Measurements from ENCODE around the gene PLLP. TPM values are rescaled to one million over a fixed set of nuclear protein-coding genes. Genes with fewer than 3 reads are reported as not detected.

Gene PLLP
- total and polyA plus RNA-seq, 2 experiments from 2014 or later = 1.3 to 6.1 TPM

- no peak for TF ChIP-seq ZNF462 (CRISPR knock-in tag; IDR thresholded peaks at IDR 0.05)
- no peak for TF ChIP-seq EZH2phosphoT487 (IDR thresholded peaks at IDR 0.05; ENCODE audit: unreplicated experiment)
- TF ChIP-seq ETS1 (IDR thresholded peaks at IDR 0.05) = no peak
- TF ChIP-seq NANOG (IDR thresholded peaks at IDR 0.05; ENCODE audit: borderline replicate concordance) = no peak
- TF ChIP-seq EZH2 (IDR thresholded peaks at IDR 0.05; ENCODE audit: low read depth, unreplicated experiment) = no peak
- no peak for TF ChIP-seq POLR2AphosphoS5 (IDR thresholded peaks at IDR 0.05; ENCODE audit: low read depth)
Observed at GRCh38 chr16:57314161-57314785, 29.8 kb upstream of the PLLP start (continued).

- Histone ChIP-seq H3K27ac (ENCODE audit: low read depth) (no peak overlapping the region), H3F3A (replicated peaks; ENCODE audit: low read depth) (no peaks in the 10 kb centered on the region), H3K4me1 (ENCODE audit: insufficient read depth) (peaks cover 18% of the 10 kb centered on the region), H4K20me1 (replicated peaks; ENCODE audit: insufficient read depth) (no peaks in the 10 kb centered on the region), H3K9me2 (ENCODE audit: insufficient read depth) (no peaks in the 10 kb centered on the region), H3K79me2 (replicated peaks; ENCODE audit: insufficient read depth) (no peaks in the 10 kb centered on the region), H2AFZ (no peak overlapping the region), H3K27me3 (ENCODE audit: insufficient read depth) (no peaks in the 10 kb centered on the region), H3K36me3 (ENCODE audit: insufficient read depth) (no peaks in the 10 kb centered on the region), H3K4me2 (no peak overlapping the region), H3K4me3 (no peak overlapping the region)
- Mint-ChIP-seq H3K9me3 (no peaks in the 10 kb centered on the region), H3K4me3 (no peak overlapping the region), H3K36me3 (ENCODE audit: low read depth) (no peaks in the 10 kb centered on the region), H3K27ac (no peak overlapping the region), H3K4me1 (peaks cover 21% of the 10 kb centered on the region), H3K27me3 (ENCODE audit: insufficient read depth, low read depth, poor library complexity) (peaks cover 3% of the 10 kb centered on the region)
- no peak for ATAC-seq
- no peak for DNase-seq (ENCODE audit: low spot score)
- no peak for TF ChIP-seq ZNF462 (CRISPR knock-in tag; IDR thresholded peaks at IDR 0.05)
Observed at GRCh38 chr16:57313509-57313908, 29.0 kb upstream of the PLLP start.

All from GM23338 (cell line).